ENCODE results near the gene DPYSL5.
"Not testable (repeated sequence)": the region's sequence is repeated elsewhere in the genome, so short reads cannot be mapped to it uniquely, and the experiment has no call there.

DPYSL5 gene

GRCh38 chr2:26847655-26848335 lies at the start of gene DPYSL5:
Gene DPYSL5, plus strand, starts transcription at chr2:26848132. Its CDS starts 50,368 bp downstream, at chr2:26898500.
- DNase-seq (ENCODE audit: low read depth) = no peak

GRCh38 chr2:26801328-26801727 lies 46.6 kb upstream of the DPYSL5 start:
- no peak for DNase-seq (ENCODE audit: low read depth)

GRCh38 chr2:26801796-26802195 lies 46.1 kb upstream of the DPYSL5 start:
- DNase-seq (ENCODE audit: low read depth) = no peak

- DNase-seq (ENCODE audit: low read depth) = no peak
Observed at GRCh38 chr2:26805241-26805676, 42.7 kb upstream of the DPYSL5 start.

- DNase-seq (ENCODE audit: low read depth) = no peak
Observed at GRCh38 chr2:26807788-26808460, 40.0 kb upstream of the DPYSL5 start.

GRCh38 chr2:26809211-26809610 lies 38.7 kb upstream of the DPYSL5 start:
- DNase-seq (ENCODE audit: low read depth) = no peak

- DNase-seq (ENCODE audit: low read depth) = no peak
Observed at GRCh38 chr2:26809876-26810577, 37.9 kb upstream of the DPYSL5 start.

GRCh38 chr2:26811261-26811660 lies 36.7 kb upstream of the DPYSL5 start:
- no peak for DNase-seq (ENCODE audit: low read depth)

- no peak for DNase-seq (ENCODE audit: low read depth)
Observed at GRCh38 chr2:26811791-26812694, 35.9 kb upstream of the DPYSL5 start.

GRCh38 chr2:26812731-26813130 lies 35.2 kb upstream of the DPYSL5 start:
- no peak for DNase-seq (ENCODE audit: low read depth)

GRCh38 chr2:26814072-26814765 lies 33.7 kb upstream of the DPYSL5 start:
- not testable (repeated sequence) for DNase-seq (ENCODE audit: low read depth)

- DNase-seq (ENCODE audit: low read depth) = no peak
Observed at GRCh38 chr2:26816893-26817292, 31.0 kb upstream of the DPYSL5 start.

- DNase-seq (ENCODE audit: low read depth) = no peak
Observed at GRCh38 chr2:26818255-26818654, 29.7 kb upstream of the DPYSL5 start.

- no peak for DNase-seq (ENCODE audit: low read depth)
Observed at GRCh38 chr2:26818972-26819371, 29.0 kb upstream of the DPYSL5 start.

GRCh38 chr2:26820932-26821331 lies 27.0 kb upstream of the DPYSL5 start:
- no peak for DNase-seq (ENCODE audit: low read depth)

GRCh38 chr2:26822877-26823276 lies 25.1 kb upstream of the DPYSL5 start:
- no peak for DNase-seq (ENCODE audit: low read depth)

- DNase-seq (ENCODE audit: low read depth) = no peak
Observed at GRCh38 chr2:26838121-26838906, 9.6 kb upstream of the DPYSL5 start.

- DNase-seq (ENCODE audit: low read depth) = no peak
Observed at GRCh38 chr2:26840937-26841610, 6.9 kb upstream of the DPYSL5 start.

GRCh38 chr2:26843041-26843440 lies 4.9 kb upstream of the DPYSL5 start:
- no peak for DNase-seq (ENCODE audit: low read depth)

- DNase-seq (ENCODE audit: low read depth) = no peak
Observed at GRCh38 chr2:26845021-26845420, 2.9 kb upstream of the DPYSL5 start.
